ENCODE measurements around the gene EID1.

DNA sequence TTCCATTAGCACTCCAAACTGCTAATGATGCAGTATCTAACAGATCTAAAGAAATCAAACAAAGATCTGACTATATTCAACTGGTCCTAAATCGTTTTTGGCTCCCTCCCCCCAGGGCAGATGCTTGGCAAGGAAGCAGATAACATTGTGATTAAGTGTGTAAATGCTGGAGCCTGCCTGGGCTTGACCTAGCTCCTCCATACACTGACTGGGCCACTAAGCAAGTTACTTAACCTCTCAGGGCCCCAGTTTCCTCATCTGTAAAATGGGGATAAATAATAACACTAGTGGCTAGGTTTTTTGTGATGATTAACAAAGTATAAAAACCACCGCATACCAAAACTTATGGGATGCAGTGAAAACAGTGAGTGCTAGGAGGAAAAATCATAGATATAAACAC is 9.2 kb downstream of the EID1 start:
- TF ChIP-seq ZNF274 (IDR thresholded peaks at IDR 0.05; ENCODE audit: low read depth, low read length) (no peak), YY1 (IDR thresholded peaks at IDR 0.05; ENCODE audit: insufficient read depth, insufficient read length) (no peak)

All from NT2/D1 (cell line).